Neural cell (in vitro differentiated cells): ENCODE data around the gene HCFC2. TPM values are rescaled to one million over a fixed set of nuclear protein-coding genes. Genes with fewer than 3 reads are reported as not detected.

Source experiments
- H2AFZ ChIP-seq: fragments of 200-600, 300-800 bp; sonication (generic), shearing (Covaris generic); 2 replicates; pipeline ENCODE4 v1.6.0; 2014; ENCODE audit warnings: low read depth, mild to moderate bottlenecking, antibody characterized with exemption, low read length, moderate library complexity
- H3F3A ChIP-seq: fragments of 200-600 bp; shearing (Covaris generic); 2 replicates; pipeline ENCODE4 v1.6.1; 2016; ENCODE audit warnings: mild to moderate bottlenecking, moderate library complexity, mixed read lengths, antibody characterized with exemption, low read length; ENCODE audit not compliant: insufficient read depth, poor library complexity, severe bottlenecking
- H3K27ac ChIP-seq: fragments of 200-600, 300-800 bp; sonication (generic), shearing (Covaris generic); 2 replicates; pipeline ENCODE4 v1.5.1; 2014; ENCODE audit warnings: mild to moderate bottlenecking, low read length, moderate library complexity
- H3K27me3 ChIP-seq: fragments of 300-800, 200-600 bp; sonication (generic), shearing (Covaris generic); 2 replicates; pipeline ENCODE4 v1.6.0; 2014; ENCODE audit warnings: mild to moderate bottlenecking, low read depth, low read length, moderate library complexity; ENCODE audit not compliant: insufficient read depth
- H3K36me3 ChIP-seq: fragments of 300-800, 200-600 bp; sonication (generic), shearing (Covaris generic); 2 replicates; pipeline ENCODE4 v1.5.1; 2014; ENCODE audit warnings: mild to moderate bottlenecking, antibody characterized with exemption, low read length, moderate library complexity; ENCODE audit not compliant: insufficient read depth
- H3K4me2 ChIP-seq: fragments of 300-800, 200-600 bp; sonication (generic), shearing (Covaris generic); 2 replicates; pipeline ENCODE4 v1.6.0; 2014; ENCODE audit warnings: mild to moderate bottlenecking, low read length
- H3K4me3 ChIP-seq: fragments of 300-800, 200-600 bp; sonication (generic), shearing (Covaris generic); 2 replicates; pipeline ENCODE4 v1.5.1; 2014; ENCODE audit warnings: mild to moderate bottlenecking, low read length, moderate library complexity
- H3K79me2 ChIP-seq: fragments of 200-600 bp; shearing (Covaris generic); replicated peaks from 2 replicates; pipeline ENCODE4 v1.6.0; 2014; ENCODE audit warnings: mild to moderate bottlenecking, low read length, moderate library complexity; ENCODE audit not compliant: insufficient read depth
- H3K9ac ChIP-seq: fragments of 300-800, 200-600 bp; sonication (generic), shearing (Covaris generic); 2 replicates; pipeline ENCODE4 v1.6.1; 2016; ENCODE audit warnings: mild to moderate bottlenecking, low read length, mixed read lengths
- H3K9me2 ChIP-seq: fragments of 200-600 bp; shearing (Covaris generic); 2 replicates; pipeline ENCODE4 v1.6.1; 2016; ENCODE audit warnings: mild to moderate bottlenecking, low read length, mixed read lengths; ENCODE audit not compliant: insufficient read depth
- H3K9me3 ChIP-seq: fragments of 200-600, 300-800 bp; sonication (generic), shearing (Covaris generic); 2 replicates; pipeline ENCODE4 v1.6.1; 2016; ENCODE audit warnings: mild to moderate bottlenecking, mixed run types, low read length, moderate library complexity, mixed read lengths
- H4K20me1 ChIP-seq: fragments of 200-600 bp; shearing (Covaris generic); 2 replicates; pipeline ENCODE4 v1.6.1; 2016; ENCODE audit warnings: mild to moderate bottlenecking, mixed run types; ENCODE audit not compliant: insufficient read depth
- CTCF ChIP-seq: fragments of 450-650 bp; IDR thresholded peaks from 2 replicates; pipeline ENCODE4 v1.5.1; 2014; ENCODE audit warnings: antibody characterized with exemption, mild to moderate bottlenecking, moderate library complexity; ENCODE audit not compliant: poor library complexity, severe bottlenecking
- EP300 ChIP-seq: fragments of 450-650 bp; conservative IDR thresholded peaks from 2 replicates; pipeline ENCODE4 v1.6.1; 2014; ENCODE audit warnings: antibody characterized with exemption, mild to moderate bottlenecking, moderate library complexity; ENCODE audit not compliant: poor library complexity, severe bottlenecking
- EZH2 ChIP-seq: fragments of 200-600, 300-800 bp; shearing (Covaris generic), sonication (generic); IDR thresholded peaks from 2 replicates; pipeline ENCODE4 v1.6.1; 2014; ENCODE audit warnings: antibody characterized with exemption, low read length, borderline replicate concordance, mild to moderate bottlenecking; ENCODE audit not compliant: insufficient read depth, poor library complexity, severe bottlenecking
- MXI1 ChIP-seq: fragments of 450-650 bp; conservative IDR thresholded peaks from 2 replicates; pipeline ENCODE4 v1.6.1; 2014; ENCODE audit warnings: antibody characterized with exemption, mild to moderate bottlenecking; ENCODE audit not compliant: poor library complexity, severe bottlenecking
- POLR2AphosphoS5 ChIP-seq: IDR thresholded peaks from 2 replicates; pipeline ENCODE4 v1.6.1; 2012
- RAD21 ChIP-seq: fragments of 450-650 bp; conservative IDR thresholded peaks from 2 replicates; pipeline ENCODE4 v1.6.1; 2014; ENCODE audit warnings: antibody characterized with exemption, mild to moderate bottlenecking, moderate library complexity
- REST ChIP-seq: IDR thresholded peaks from 2 replicates; pipeline ENCODE4 v1.6.1; 2012; ENCODE audit warnings: borderline replicate concordance
- SMC3 ChIP-seq: fragments of 450-650 bp; conservative IDR thresholded peaks from 2 replicates; pipeline ENCODE4 v1.6.1; 2014; ENCODE audit warnings: antibody characterized with exemption, mild to moderate bottlenecking, moderate library complexity; ENCODE audit not compliant: poor library complexity
- TAF1 ChIP-seq: IDR thresholded peaks from 2 replicates; pipeline ENCODE4 v1.6.1; 2012; ENCODE audit warnings: low read depth
- polyA plus RNA-seq: library from polyadenylated mRNA; depleted of rRNA; stranded (reverse); fragments of >200 nt; gene quantifications from 2 replicates; pipeline ENCODE4 v1.2.3, GENCODE V29; 2014

Gene HCFC2
- polyA plus RNA-seq, 1 donor from 2014 or later, result 62.4 TPM

GRCh38 chr12:104106965-104107364 is 42.6 kb downstream of the HCFC2 start:
- Histone ChIP-seq H3K79me2 (no peaks in the 10 kb centered on the region), H3K27me3 (no peaks in the 10 kb centered on the region), H3K27ac (no peak overlapping the region), H2AFZ (no peak overlapping the region), H3K4me3 (no peak overlapping the region), H3K36me3 (peaks cover 4% of the 10 kb centered on the region), H4K20me1 (no peaks in the 10 kb centered on the region), H3K9me2 (no peaks in the 10 kb centered on the region), H3K9me3 (no peaks in the 10 kb centered on the region), H3K9ac (no peak overlapping the region), H3K4me2 (no peak overlapping the region), H3F3A (no peaks in the 10 kb centered on the region)
- TF ChIP-seq CTCF (no peak), RAD21 (no peak), EZH2 (no peak), MXI1 (no peak), SMC3 (no peak), EP300 (no peak), TAF1 (no peak), POLR2AphosphoS5 (no peak), REST (no peak)

GRCh38 chr12:104108755-104109445 is 44.6 kb downstream of the HCFC2 start:
- TF ChIP-seq SMC3 (peak; percentile 89), CTCF (peak; percentile 85), REST (no peak), EP300 (no peak), RAD21 (peak; percentile 79), EZH2 (no peak)
- H3K79me2 ChIP-seq, result no peaks in the 10 kb centered on the region
- H3K27me3 ChIP-seq, result no peaks in the 10 kb centered on the region
- no peaks in the 10 kb centered on the region for H3F3A ChIP-seq
- H3K9me3 ChIP-seq, result no peaks in the 10 kb centered on the region
- no peak overlapping the region for H3K9ac ChIP-seq
- no peaks in the 10 kb centered on the region for H4K20me1 ChIP-seq
- H2AFZ ChIP-seq, result no peak overlapping the region
- H3K4me3 ChIP-seq, result no peak overlapping the region
- H3K4me2 ChIP-seq, result no peak overlapping the region
- H3K36me3 ChIP-seq, result no peaks in the 10 kb centered on the region
- peak overlapping the region; percentile 12 for H3K27ac ChIP-seq
- no peaks in the 10 kb centered on the region for H3K9me2 ChIP-seq
